GM23338 (cell line): Measurements from ENCODE around the gene IL1R1. TPM values are rescaled to one million over a fixed set of nuclear protein-coding genes. Genes with fewer than 3 reads are reported as not detected.

Experiments
- ATAC-seq: fragments of 200-7000 bp; cut with Tn5 transposase; 3 replicates; pipeline ENCODE4 v1.9.1; 2020
- DNase-seq: peaks from one replicate; pipeline ENCODE4 v3.0.0-alpha.2; 2015; ENCODE audit warnings: low spot score
- H2AFZ ChIP-seq: fragments of 200-600 bp; sonication (generic); 2 replicates; pipeline ENCODE4 v1.8.0; 2016; ENCODE audit warnings: antibody characterized with exemption, mild to moderate bottlenecking, moderate library complexity
- H3F3A ChIP-seq: fragments of 200-600 bp; sonication (generic); replicated peaks from 2 replicates; pipeline ENCODE4 v1.8.0; 2017; ENCODE audit warnings: antibody characterized with exemption, mixed run types, low read depth
- H3K27ac ChIP-seq: fragments of 200-600 bp; sonication (generic); 2 replicates; pipeline ENCODE4 v1.6.1; 2016; ENCODE audit warnings: low read depth
- H3K27me3 ChIP-seq: fragments of 200-600 bp; sonication (generic); 2 replicates; pipeline ENCODE4 v1.8.0; 2016; ENCODE audit warnings: mild to moderate bottlenecking, mixed run types, moderate library complexity; ENCODE audit not compliant: insufficient read depth
- H3K36me3 ChIP-seq: fragments of 200-600 bp; sonication (generic); 2 replicates; pipeline ENCODE4 v1.8.0; 2016; ENCODE audit warnings: mild to moderate bottlenecking; ENCODE audit not compliant: insufficient read depth
- H3K4me1 ChIP-seq: fragments of 200-600 bp; sonication (generic); 2 replicates; pipeline ENCODE4 v1.8.0; 2016; ENCODE audit warnings: mild to moderate bottlenecking, moderate library complexity; ENCODE audit not compliant: insufficient read depth
- H3K4me2 ChIP-seq: fragments of 200-600 bp; sonication (generic); 2 replicates; pipeline ENCODE4 v1.7.1; 2017; ENCODE audit warnings: mixed run types
- H3K4me3 ChIP-seq: fragments of 200-600 bp; sonication (generic); 2 replicates; pipeline ENCODE4 v1.6.1; 2016; ENCODE audit warnings: mixed run types
- H3K79me2 ChIP-seq: fragments of 200-600 bp; sonication (generic); replicated peaks from 2 replicates; pipeline ENCODE4 v1.8.0; 2017; ENCODE audit warnings: mild to moderate bottlenecking; ENCODE audit not compliant: insufficient read depth
- H3K9me2 ChIP-seq: fragments of 200-600 bp; sonication (generic); 2 replicates; pipeline ENCODE4 v1.8.0; 2017; ENCODE audit not compliant: insufficient read depth
- H4K20me1 ChIP-seq: fragments of 200-600 bp; sonication (generic); replicated peaks from 2 replicates; pipeline ENCODE4 v1.8.0; 2017; ENCODE audit warnings: mild to moderate bottlenecking; ENCODE audit not compliant: insufficient read depth
- H3K27ac Mint-ChIP-seq: 2 replicates; pipeline ENCODE4 v1.8.0; 2020; ENCODE audit warnings: inconsistent platforms, mild to moderate bottlenecking, moderate library complexity, mixed read lengths
- H3K27me3 Mint-ChIP-seq: 3 replicates; pipeline ENCODE4 v1.8.0; 2022; ENCODE audit warnings: low read depth, mild to moderate bottlenecking, moderate library complexity, mixed read lengths, inconsistent platforms; ENCODE audit not compliant: insufficient read depth, poor library complexity
- H3K36me3 Mint-ChIP-seq: 3 replicates; pipeline ENCODE4 v1.8.0; 2021; ENCODE audit warnings: low read depth, mild to moderate bottlenecking, inconsistent platforms, moderate library complexity, mixed read lengths
- H3K4me1 Mint-ChIP-seq: 3 replicates; pipeline ENCODE4 v1.8.0; 2020; ENCODE audit warnings: mild to moderate bottlenecking, inconsistent platforms, mixed read lengths
- H3K4me3 Mint-ChIP-seq: 3 replicates; pipeline ENCODE4 v1.8.0; 2021; ENCODE audit warnings: moderate library complexity, mild to moderate bottlenecking, inconsistent platforms, mixed read lengths
- H3K9me3 Mint-ChIP-seq: 3 replicates; pipeline ENCODE4 v1.8.0; 2020; ENCODE audit warnings: moderate library complexity, mild to moderate bottlenecking, inconsistent platforms, mixed read lengths
- CREB1 ChIP-seq: fragments of 250-450 bp; sonication (Bioruptor Pico); IDR thresholded peaks from 2 replicates; pipeline ENCODE4 v1.5.0; 2020; ENCODE audit warnings: low read depth, mild to moderate bottlenecking, moderate library complexity
- EZH2 ChIP-seq: fragments of 200-600 bp; sonication (generic); IDR thresholded peaks from one replicate; pipeline ENCODE4 v1.8.0; 2017; ENCODE audit warnings: antibody characterized with exemption, mild to moderate bottlenecking, low read depth; ENCODE audit not compliant: unreplicated experiment
- EZH2phosphoT487 ChIP-seq: fragments of 200-600 bp; sonication (generic); IDR thresholded peaks from one replicate; pipeline ENCODE4 v1.8.1; 2018; ENCODE audit warnings: antibody characterized with exemption; ENCODE audit not compliant: unreplicated experiment
- JUNB ChIP-seq: IDR thresholded peaks from one replicate; pipeline ENCODE4 v1.6.1; 2016; ENCODE audit warnings: antibody characterized with exemption; ENCODE audit not compliant: unreplicated experiment
- NANOG ChIP-seq: IDR thresholded peaks from 2 replicates; pipeline ENCODE4 v1.6.1; 2016; ENCODE audit warnings: antibody characterized with exemption, borderline replicate concordance
- POLR2AphosphoS5 ChIP-seq: IDR thresholded peaks from 2 replicates; pipeline ENCODE4 v1.6.1; 2016; ENCODE audit warnings: antibody characterized with exemption, low read depth
- STAT1 ChIP-seq: IDR thresholded peaks from one replicate; pipeline ENCODE4 v1.6.1; 2016; ENCODE audit warnings: antibody characterized with exemption; ENCODE audit not compliant: unreplicated experiment
- ZNF114 ChIP-seq: fragments of 250-450 bp; sonication (Bioruptor Pico); IDR thresholded peaks from 2 replicates; pipeline ENCODE4 v1.5.0; 2020; ENCODE audit warnings: mild to moderate bottlenecking, moderate library complexity
- ZNF331 ChIP-seq: fragments of 250-450 bp; sonication (Bioruptor Pico); IDR thresholded peaks from 2 replicates; pipeline ENCODE4 v1.5.0; 2020; ENCODE audit warnings: low read depth, mild to moderate bottlenecking, moderate library complexity
- polyA plus RNA-seq: library from polyadenylated mRNA; unstranded; fragments of >200 nt; fragmentation: Nextera tagmentation; extraction: Ambion mirVana; gene quantifications from 2 replicates; pipeline ENCODE4 v1.2.1, GENCODE V29; 2016
- total RNA-seq: library from RNA; depleted of rRNA; stranded (reverse); fragments of >200 nt; shearing (Covaris generic); gene quantifications from 2 replicates; pipeline ENCODE4 v1.2.3, GENCODE V29; 2014
- TF ChIP-seq, protein P1 (sequence below): IDR thresholded peaks from 2 replicates; pipeline ENCODE4 v1.6.1; 2016; ENCODE audit warnings: antibody characterized with exemption
- TF ChIP-seq, protein P2 (sequence below): IDR thresholded peaks from one replicate; pipeline ENCODE4 v1.6.1; 2018; ENCODE audit warnings: antibody characterized with exemption; ENCODE audit not compliant: unreplicated experiment
- TF ChIP-seq, protein P3 (sequence below), 2 experiments: fragments of 200-600 bp in 1 of 2; sonication (generic) in 1 of 2; conservative IDR thresholded peaks; 2 replicates each; pipeline versions ENCODE4 v1.5.1 to v1.6.1; 2016 to 2017; ENCODE audit warnings: antibody characterized with exemption in 2 of 2, low read depth in 2 of 2, mild to moderate bottlenecking in 2 of 2, moderate library complexity in 1 of 2
- TF ChIP-seq, protein P4 (sequence below): fragments of 250-450 bp; sonication (Bioruptor Pico); IDR thresholded peaks from 2 replicates; pipeline ENCODE4 v1.5.0; 2020; ENCODE audit warnings: mild to moderate bottlenecking, moderate library complexity

The IL1R1 gene
- total and polyA plus RNA-seq, 2 experiments from 2014 or later, result 0.17 TPM; not detected in 1

DNA sequence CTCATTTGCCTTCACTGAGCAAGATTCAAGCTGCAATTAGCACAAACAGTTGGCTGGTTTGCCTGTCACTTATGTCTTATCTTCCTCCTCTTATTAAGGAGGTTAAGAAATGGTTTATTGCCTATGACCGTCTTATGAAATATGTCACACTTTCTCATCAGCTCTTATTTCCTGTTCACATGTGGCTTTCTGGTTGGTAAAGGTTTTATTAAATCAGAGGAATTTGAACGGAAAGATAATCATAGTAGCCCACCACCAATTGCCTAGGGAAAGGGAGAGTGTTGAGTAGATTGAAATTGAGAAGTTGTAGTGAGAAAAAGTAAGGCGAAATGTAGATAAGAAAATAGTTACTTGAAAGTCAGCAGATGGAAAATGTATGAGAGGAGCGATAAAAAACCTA lies 4.2 kb upstream of the IL1R1 start:
- H3K4me1 Mint-ChIP-seq, result peaks cover 12% of the 10 kb centered on the region; the same call in 2 of the 3 replicates
- peaks cover 4% of the 10 kb centered on the region; the same call in 1 of the 2 replicates for H3K9me2 ChIP-seq
- peaks cover 27% of the 10 kb centered on the region for H3K27me3 Mint-ChIP-seq
- no peak overlapping the region for H3K4me2 ChIP-seq
- no peak overlapping the region for H2AFZ ChIP-seq
- H3K9me3 Mint-ChIP-seq, result peaks cover 4% of the 10 kb centered on the region; the same call in 2 of the 3 replicates
- H4K20me1 ChIP-seq, result no peaks in the 10 kb centered on the region
- no peaks in the 10 kb centered on the region for H3K36me3 Mint-ChIP-seq
- TF ChIP-seq STAT1 (no peak), EZH2phosphoT487 (no peak), NANOG (no peak), ZNF331 (CRISPR knock-in tag) (no peak), JUNB (no peak), EZH2 (no peak), POLR2AphosphoS5 (no peak), CREB1 (CRISPR knock-in tag) (no peak), ZNF114 (no peak)
- TF ChIP-seq, protein P1, sequence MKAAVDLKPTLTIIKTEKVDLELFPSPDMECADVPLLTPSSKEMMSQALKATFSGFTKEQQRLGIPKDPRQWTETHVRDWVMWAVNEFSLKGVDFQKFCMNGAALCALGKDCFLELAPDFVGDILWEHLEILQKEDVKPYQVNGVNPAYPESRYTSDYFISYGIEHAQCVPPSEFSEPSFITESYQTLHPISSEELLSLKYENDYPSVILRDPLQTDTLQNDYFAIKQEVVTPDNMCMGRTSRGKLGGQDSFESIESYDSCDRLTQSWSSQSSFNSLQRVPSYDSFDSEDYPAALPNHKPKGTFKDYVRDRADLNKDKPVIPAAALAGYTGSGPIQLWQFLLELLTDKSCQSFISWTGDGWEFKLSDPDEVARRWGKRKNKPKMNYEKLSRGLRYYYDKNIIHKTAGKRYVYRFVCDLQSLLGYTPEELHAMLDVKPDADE, result no peak
- TF ChIP-seq, protein P2, sequence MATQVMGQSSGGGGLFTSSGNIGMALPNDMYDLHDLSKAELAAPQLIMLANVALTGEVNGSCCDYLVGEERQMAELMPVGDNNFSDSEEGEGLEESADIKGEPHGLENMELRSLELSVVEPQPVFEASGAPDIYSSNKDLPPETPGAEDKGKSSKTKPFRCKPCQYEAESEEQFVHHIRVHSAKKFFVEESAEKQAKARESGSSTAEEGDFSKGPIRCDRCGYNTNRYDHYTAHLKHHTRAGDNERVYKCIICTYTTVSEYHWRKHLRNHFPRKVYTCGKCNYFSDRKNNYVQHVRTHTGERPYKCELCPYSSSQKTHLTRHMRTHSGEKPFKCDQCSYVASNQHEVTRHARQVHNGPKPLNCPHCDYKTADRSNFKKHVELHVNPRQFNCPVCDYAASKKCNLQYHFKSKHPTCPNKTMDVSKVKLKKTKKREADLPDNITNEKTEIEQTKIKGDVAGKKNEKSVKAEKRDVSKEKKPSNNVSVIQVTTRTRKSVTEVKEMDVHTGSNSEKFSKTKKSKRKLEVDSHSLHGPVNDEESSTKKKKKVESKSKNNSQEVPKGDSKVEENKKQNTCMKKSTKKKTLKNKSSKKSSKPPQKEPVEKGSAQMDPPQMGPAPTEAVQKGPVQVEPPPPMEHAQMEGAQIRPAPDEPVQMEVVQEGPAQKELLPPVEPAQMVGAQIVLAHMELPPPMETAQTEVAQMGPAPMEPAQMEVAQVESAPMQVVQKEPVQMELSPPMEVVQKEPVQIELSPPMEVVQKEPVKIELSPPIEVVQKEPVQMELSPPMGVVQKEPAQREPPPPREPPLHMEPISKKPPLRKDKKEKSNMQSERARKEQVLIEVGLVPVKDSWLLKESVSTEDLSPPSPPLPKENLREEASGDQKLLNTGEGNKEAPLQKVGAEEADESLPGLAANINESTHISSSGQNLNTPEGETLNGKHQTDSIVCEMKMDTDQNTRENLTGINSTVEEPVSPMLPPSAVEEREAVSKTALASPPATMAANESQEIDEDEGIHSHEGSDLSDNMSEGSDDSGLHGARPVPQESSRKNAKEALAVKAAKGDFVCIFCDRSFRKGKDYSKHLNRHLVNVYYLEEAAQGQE, result no peak
- TF ChIP-seq, protein P3, sequence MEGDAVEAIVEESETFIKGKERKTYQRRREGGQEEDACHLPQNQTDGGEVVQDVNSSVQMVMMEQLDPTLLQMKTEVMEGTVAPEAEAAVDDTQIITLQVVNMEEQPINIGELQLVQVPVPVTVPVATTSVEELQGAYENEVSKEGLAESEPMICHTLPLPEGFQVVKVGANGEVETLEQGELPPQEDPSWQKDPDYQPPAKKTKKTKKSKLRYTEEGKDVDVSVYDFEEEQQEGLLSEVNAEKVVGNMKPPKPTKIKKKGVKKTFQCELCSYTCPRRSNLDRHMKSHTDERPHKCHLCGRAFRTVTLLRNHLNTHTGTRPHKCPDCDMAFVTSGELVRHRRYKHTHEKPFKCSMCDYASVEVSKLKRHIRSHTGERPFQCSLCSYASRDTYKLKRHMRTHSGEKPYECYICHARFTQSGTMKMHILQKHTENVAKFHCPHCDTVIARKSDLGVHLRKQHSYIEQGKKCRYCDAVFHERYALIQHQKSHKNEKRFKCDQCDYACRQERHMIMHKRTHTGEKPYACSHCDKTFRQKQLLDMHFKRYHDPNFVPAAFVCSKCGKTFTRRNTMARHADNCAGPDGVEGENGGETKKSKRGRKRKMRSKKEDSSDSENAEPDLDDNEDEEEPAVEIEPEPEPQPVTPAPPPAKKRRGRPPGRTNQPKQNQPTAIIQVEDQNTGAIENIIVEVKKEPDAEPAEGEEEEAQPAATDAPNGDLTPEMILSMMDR (conservative IDR thresholded peaks at IDR 0.05; ENCODE audit: low read depth in 2 of 2), result no peak
- TF ChIP-seq, protein P4, sequence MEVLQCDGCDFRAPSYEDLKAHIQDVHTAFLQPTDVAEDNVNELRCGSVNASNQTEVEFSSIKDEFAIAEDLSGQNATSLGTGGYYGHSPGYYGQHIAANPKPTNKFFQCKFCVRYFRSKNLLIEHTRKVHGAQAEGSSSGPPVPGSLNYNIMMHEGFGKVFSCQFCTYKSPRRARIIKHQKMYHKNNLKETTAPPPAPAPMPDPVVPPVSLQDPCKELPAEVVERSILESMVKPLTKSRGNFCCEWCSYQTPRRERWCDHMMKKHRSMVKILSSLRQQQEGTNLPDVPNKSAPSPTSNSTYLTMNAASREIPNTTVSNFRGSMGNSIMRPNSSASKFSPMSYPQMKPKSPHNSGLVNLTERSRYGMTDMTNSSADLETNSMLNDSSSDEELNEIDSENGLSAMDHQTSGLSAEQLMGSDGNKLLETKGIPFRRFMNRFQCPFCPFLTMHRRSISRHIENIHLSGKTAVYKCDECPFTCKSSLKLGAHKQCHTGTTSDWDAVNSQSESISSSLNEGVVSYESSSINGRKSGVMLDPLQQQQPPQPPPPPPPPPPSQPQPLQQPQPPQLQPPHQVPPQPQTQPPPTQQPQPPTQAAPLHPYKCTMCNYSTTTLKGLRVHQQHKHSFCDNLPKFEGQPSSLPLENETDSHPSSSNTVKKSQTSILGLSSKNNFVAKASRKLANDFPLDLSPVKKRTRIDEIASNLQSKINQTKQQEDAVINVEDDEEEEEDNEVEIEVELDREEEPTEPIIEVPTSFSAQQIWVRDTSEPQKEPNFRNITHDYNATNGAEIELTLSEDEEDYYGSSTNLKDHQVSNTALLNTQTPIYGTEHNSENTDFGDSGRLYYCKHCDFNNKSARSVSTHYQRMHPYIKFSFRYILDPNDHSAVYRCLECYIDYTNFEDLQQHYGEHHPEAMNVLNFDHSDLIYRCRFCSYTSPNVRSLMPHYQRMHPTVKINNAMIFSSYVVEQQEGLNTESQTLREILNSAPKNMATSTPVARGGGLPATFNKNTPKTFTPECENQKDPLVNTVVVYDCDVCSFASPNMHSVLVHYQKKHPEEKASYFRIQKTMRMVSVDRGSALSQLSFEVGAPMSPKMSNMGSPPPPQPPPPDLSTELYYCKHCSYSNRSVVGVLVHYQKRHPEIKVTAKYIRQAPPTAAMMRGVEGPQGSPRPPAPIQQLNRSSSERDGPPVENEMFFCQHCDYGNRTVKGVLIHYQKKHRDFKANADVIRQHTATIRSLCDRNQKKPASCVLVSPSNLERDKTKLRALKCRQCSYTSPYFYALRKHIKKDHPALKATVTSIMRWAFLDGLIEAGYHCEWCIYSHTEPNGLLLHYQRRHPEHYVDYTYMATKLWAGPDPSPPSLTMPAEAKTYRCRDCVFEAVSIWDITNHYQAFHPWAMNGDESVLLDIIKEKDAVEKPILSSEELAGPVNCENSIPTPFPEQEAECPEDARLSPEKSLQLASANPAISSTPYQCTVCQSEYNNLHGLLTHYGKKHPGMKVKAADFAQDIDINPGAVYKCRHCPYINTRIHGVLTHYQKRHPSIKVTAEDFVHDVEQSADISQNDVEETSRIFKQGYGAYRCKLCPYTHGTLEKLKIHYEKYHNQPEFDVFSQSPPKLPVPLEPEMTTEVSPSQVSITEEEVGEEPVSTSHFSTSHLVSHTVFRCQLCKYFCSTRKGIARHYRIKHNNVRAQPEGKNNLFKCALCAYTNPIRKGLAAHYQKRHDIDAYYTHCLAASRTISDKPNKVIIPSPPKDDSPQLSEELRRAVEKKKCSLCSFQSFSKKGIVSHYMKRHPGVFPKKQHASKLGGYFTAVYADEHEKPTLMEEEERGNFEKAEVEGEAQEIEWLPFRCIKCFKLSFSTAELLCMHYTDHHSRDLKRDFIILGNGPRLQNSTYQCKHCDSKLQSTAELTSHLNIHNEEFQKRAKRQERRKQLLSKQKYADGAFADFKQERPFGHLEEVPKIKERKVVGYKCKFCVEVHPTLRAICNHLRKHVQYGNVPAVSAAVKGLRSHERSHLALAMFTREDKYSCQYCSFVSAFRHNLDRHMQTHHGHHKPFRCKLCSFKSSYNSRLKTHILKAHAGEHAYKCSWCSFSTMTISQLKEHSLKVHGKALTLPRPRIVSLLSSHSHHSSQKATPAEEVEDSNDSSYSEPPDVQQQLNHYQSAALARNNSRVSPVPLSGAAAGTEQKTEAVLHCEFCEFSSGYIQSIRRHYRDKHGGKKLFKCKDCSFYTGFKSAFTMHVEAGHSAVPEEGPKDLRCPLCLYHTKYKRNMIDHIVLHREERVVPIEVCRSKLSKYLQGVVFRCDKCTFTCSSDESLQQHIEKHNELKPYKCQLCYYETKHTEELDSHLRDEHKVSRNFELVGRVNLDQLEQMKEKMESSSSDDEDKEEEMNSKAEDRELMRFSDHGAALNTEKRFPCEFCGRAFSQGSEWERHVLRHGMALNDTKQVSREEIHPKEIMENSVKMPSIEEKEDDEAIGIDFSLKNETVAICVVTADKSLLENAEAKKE (CRISPR knock-in tag), result no peak
- H3K79me2 ChIP-seq, result no peaks in the 10 kb centered on the region
- H3K4me3 ChIP-seq, result no peak overlapping the region
- no peak overlapping the region for H3K4me3 Mint-ChIP-seq
- DNase-seq, result no peak
- H3K4me1 ChIP-seq, result no peaks in the 10 kb centered on the region; the same call in 1 of the 2 replicates
- ATAC-seq, result no peak
- H3F3A ChIP-seq, result 0 out of 2 replicates have a peak, but pooled peaks cover 4% of the 10 kb centered on the region
- H3K27ac ChIP-seq, result no peak overlapping the region
- H3K27me3 ChIP-seq, result peaks cover 29% of the 10 kb centered on the region
- H3K27ac Mint-ChIP-seq, result no peak overlapping the region
- H3K36me3 ChIP-seq, result no peaks in the 10 kb centered on the region
